DOHH2 (cell line): Measurements from ENCODE around the gene NPDC1.
A peak's percentile ranks its signal among the peaks of the same experiment; 100 is the strongest.
"Not testable (repeated sequence)": the region's sequence is repeated elsewhere in the genome, so short reads cannot be mapped to it uniquely, and the experiment has no call there.

Experiments
- H3F3A ChIP-seq: fragments of 200-600 bp; sonication (generic), shearing (Covaris generic); 2 replicates; pipeline ENCODE4 v1.6.0; 2016; ENCODE audit warnings: antibody characterized with exemption, mild to moderate bottlenecking; ENCODE audit not compliant: control insufficient read depth, insufficient read depth
- H3K27ac ChIP-seq: fragments of 200-600 bp; sonication (generic); 2 replicates; pipeline ENCODE4 v1.5.1; 2014; ENCODE audit warnings: low read depth, mild to moderate bottlenecking, low read length, moderate library complexity
- H3K27me3 ChIP-seq: fragments of 200-600 bp; sonication (generic); 2 replicates; pipeline ENCODE4 v1.6.1; 2014; ENCODE audit warnings: mild to moderate bottlenecking, low read length, mixed read lengths; ENCODE audit not compliant: control insufficient read depth
- H3K36me3 ChIP-seq: fragments of 200-600 bp; sonication (generic); 2 replicates; pipeline ENCODE4 v1.6.1; 2014; ENCODE audit warnings: mild to moderate bottlenecking, low read length, moderate library complexity, mixed read lengths; ENCODE audit not compliant: control insufficient read depth
- H3K4me1 ChIP-seq: fragments of 200-600 bp; sonication (generic); 2 replicates; pipeline ENCODE4 v1.6.1; 2014; ENCODE audit warnings: mild to moderate bottlenecking, low read length, mixed read lengths; ENCODE audit not compliant: control insufficient read depth
- H3K4me2 ChIP-seq: fragments of 200-600 bp; sonication (generic); 2 replicates; pipeline ENCODE4 v1.6.0; 2014; ENCODE audit warnings: mild to moderate bottlenecking, low read length, moderate library complexity
- H3K4me3 ChIP-seq: fragments of 200-600 bp; sonication (generic); 2 replicates; pipeline ENCODE4 v1.5.1; 2014; ENCODE audit warnings: mild to moderate bottlenecking, low read length, mixed read lengths
- H3K79me2 ChIP-seq: fragments of 200-600 bp; sonication (generic); 2 replicates; pipeline ENCODE4 v1.6.1; 2014; ENCODE audit warnings: mild to moderate bottlenecking, low read length, mixed read lengths; ENCODE audit not compliant: control insufficient read depth
- H3K9me2 ChIP-seq: fragments of 200-600 bp; sonication (generic); replicated peaks from 2 replicates; pipeline ENCODE4 v1.6.1; 2014; ENCODE audit warnings: mild to moderate bottlenecking, low read length, mixed read lengths; ENCODE audit not compliant: control insufficient read depth
- H3K9me3 ChIP-seq: fragments of 200-600 bp; sonication (generic); 2 replicates; pipeline ENCODE4 v1.6.1; 2014; ENCODE audit warnings: antibody characterized with exemption, low read length, mixed read lengths; ENCODE audit not compliant: control insufficient read depth, insufficient read depth
- H4K20me1 ChIP-seq: fragments of 200-600 bp; sonication (generic); 2 replicates; pipeline ENCODE4 v1.6.0; 2014; ENCODE audit warnings: low read depth, mild to moderate bottlenecking, antibody characterized with exemption, low read length, moderate library complexity; ENCODE audit not compliant: control insufficient read depth, insufficient read depth
- CTCF ChIP-seq: fragments of 200-600 bp; sonication (generic); IDR thresholded peaks from one replicate; pipeline ENCODE4 v1.5.1; 2014; ENCODE audit warnings: antibody characterized with exemption, mild to moderate bottlenecking, low read depth, low read length; ENCODE audit not compliant: poor library complexity, severe bottlenecking
- EZH2phosphoT487 ChIP-seq: fragments of 200-600 bp; sonication (generic); IDR thresholded peaks from 2 replicates; pipeline ENCODE4 v1.6.1; 2017; ENCODE audit warnings: borderline replicate concordance, mild to moderate bottlenecking, antibody characterized with exemption, low read length, moderate library complexity, mixed read lengths

Gene NPDC1

DNA sequence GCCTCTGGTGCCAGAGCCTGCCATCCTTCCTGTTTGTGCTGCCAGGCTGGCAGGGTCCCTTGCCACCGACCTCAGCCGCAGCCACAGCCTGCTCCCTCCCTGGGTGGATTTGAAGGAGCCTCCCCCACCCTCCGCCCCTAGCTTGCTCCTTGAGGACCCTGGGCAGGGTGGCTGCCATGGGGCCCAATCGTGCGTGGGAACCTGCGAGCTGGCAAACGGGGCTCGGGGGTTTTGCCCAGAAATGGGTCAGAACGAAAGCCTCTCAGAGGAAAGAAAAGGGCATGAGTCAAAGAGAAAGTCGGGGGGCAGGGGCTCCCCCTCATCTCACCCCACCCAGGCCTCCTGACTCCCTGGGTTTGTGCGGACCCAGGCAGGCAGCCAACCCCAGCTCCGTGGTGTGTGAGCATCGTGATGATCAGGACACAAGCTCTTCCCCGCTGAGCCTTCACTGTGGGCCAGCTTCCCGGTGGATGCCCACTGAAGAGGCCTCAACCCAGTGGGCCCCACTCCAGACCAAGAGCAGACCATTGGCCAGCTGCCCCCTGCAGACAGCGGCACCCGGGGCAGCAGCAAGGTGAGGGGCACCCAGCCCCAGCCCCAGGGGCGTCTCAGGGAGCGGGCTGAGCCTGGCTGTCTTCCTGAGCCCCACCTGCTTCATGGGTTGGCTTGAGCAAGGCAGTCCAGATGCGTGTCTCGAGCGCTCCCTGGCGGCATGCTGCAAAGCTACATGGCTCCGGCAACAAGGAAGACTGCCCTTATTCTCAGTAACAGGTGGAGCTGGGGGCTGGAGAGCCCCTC, 11.1 kb downstream of the NPDC1 start:
- H3K79me2 ChIP-seq = no peaks in the 10 kb centered on the region
- H3K9me2 ChIP-seq = no peaks in the 10 kb centered on the region
- 0 out of 2 replicates have a peak, but pooled peaks cover 3% of the 10 kb centered on the region for H4K20me1 ChIP-seq
- no peak overlapping the region for H3K4me3 ChIP-seq
- no peak overlapping the region for H3K27ac ChIP-seq
- H3K4me2 ChIP-seq = no peak overlapping the region; the same call in 1 of the 2 replicates
- peaks cover 35% of the 10 kb centered on the region for H3K4me1 ChIP-seq
- H3K27me3 ChIP-seq = peaks cover 45% of the 10 kb centered on the region
- H3K36me3 ChIP-seq = no peaks in the 10 kb centered on the region
- TF ChIP-seq EZH2phosphoT487 = no peak; the same call in 1 of the 2 replicates
- TF ChIP-seq CTCF = peak; percentile 94
- H3K9me3 ChIP-seq = no peaks in the 10 kb centered on the region
- no peaks in the 10 kb centered on the region for H3F3A ChIP-seq

- H3K27me3 ChIP-seq = peaks cover 51% of the 10 kb centered on the region
Observed at GRCh38 chr9:137034039-137034708, 11.8 kb downstream of the NPDC1 start.

GRCh38 chr9:137033481-137033880, 12.5 kb downstream of the NPDC1 start:
- not testable (repeated sequence) for H3K79me2 ChIP-seq, H4K20me1 ChIP-seq, H3K4me3 ChIP-seq, H3K27ac ChIP-seq, H3K9me2 ChIP-seq, H3K4me2 ChIP-seq, H3K9me3 ChIP-seq, H3F3A ChIP-seq, H3K36me3 ChIP-seq
- Histone ChIP-seq H3K4me1 (peaks cover 49% of the 10 kb centered on the region), H3K27me3 (peaks cover 55% of the 10 kb centered on the region)

More at GRCh38 chr9:137034039-137034708, 11.8 kb downstream of the NPDC1 start:
- Histone ChIP-seq H3K4me3 (no peak overlapping the region), H3K9me2 (no peaks in the 10 kb centered on the region), H3K36me3 (no peaks in the 10 kb centered on the region), H3K9me3 (no peaks in the 10 kb centered on the region), H3K79me2 (no peaks in the 10 kb centered on the region), H3F3A (no peaks in the 10 kb centered on the region), H4K20me1 (0 out of 2 replicates have a peak, but pooled peaks cover 3% of the 10 kb centered on the region), H3K27ac (no peak overlapping the region), H3K4me1 (peaks cover 42% of the 10 kb centered on the region), H3K4me2 (no peak overlapping the region)
- TF ChIP-seq CTCF = no peak
- no peak for TF ChIP-seq EZH2phosphoT487

DNA sequence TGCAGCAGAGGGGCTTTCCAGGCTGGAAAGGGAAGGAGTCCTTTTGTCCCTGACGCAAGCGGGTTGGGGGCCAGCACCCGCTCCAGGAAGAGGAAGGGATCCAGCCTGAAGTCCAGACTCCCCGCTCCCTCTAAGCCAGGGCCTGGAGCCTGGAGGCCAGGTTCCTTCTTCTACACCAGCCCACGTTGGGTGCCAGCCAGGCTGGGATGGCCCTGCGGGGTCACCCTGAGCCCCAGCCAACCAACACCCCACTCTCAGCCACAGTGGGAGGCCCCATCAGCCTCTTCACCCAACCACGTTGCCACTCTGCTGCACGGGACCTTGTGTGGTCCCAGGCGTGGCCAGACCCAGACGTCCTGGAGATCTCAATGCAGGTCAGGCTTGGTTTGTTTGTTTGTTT, 13.1 kb downstream of the NPDC1 start:
- H4K20me1 ChIP-seq = 0 out of 2 replicates have a peak, but pooled peaks cover 3% of the 10 kb centered on the region
- TF ChIP-seq EZH2phosphoT487 (no peak), CTCF (no peak)
- peaks cover 56% of the 10 kb centered on the region for H3K27me3 ChIP-seq
- H3K79me2 ChIP-seq = no peaks in the 10 kb centered on the region
- peak overlapping the region; percentile 40; the same call in 1 of the 2 replicates for H3K4me2 ChIP-seq
- H3K4me3 ChIP-seq = no peak overlapping the region
- H3K36me3 ChIP-seq = no peaks in the 10 kb centered on the region
- no peak overlapping the region for H3K27ac ChIP-seq
- H3F3A ChIP-seq = no peaks in the 10 kb centered on the region
- no peaks in the 10 kb centered on the region for H3K9me3 ChIP-seq
- H3K4me1 ChIP-seq = peaks cover 51% of the 10 kb centered on the region
- H3K9me2 ChIP-seq = no peaks in the 10 kb centered on the region
